B cell (primary cell): ENCODE data around the gene TMBIM1.

Source experiments
- CTCF ChIP-seq: fragments of 200-600 bp; IDR thresholded peaks from one replicate; pipeline ENCODE4 v1.8.0; 2022; ENCODE audit warnings: antibody characterized with exemption, mild to moderate bottlenecking
- EZH2 ChIP-seq: IDR thresholded peaks from 2 replicates; pipeline ENCODE4 v1.6.1; 2012; ENCODE audit warnings: borderline replicate concordance, low read depth, mild to moderate bottlenecking, moderate library complexity, low read length; ENCODE audit not compliant: insufficient read depth, poor library complexity, severe bottlenecking

GRCh38 chr2:218253232-218253625 lies 39.1 kb downstream of the TMBIM1 start:
- TF ChIP-seq CTCF (no peak), EZH2 (no peak)
